UCSD-AML1 (cell line): Measurements from ENCODE around the gene EYA2.
"Not testable (repeated sequence)": the region's sequence is repeated elsewhere in the genome, so short reads cannot be mapped to it uniquely, and the experiment has no call there.

ENCODE experiments used
- DNase-seq: peaks from one replicate; lab custom pipeline; 2025; ENCODE audit not compliant: unreplicated experiment; lab: John Stamatoyannopoulos, UW

EYA2 gene

GRCh38 chr20:47164140-47164539, 269.5 kb downstream of the EYA2 start:
- no peak for DNase-seq

DNA sequence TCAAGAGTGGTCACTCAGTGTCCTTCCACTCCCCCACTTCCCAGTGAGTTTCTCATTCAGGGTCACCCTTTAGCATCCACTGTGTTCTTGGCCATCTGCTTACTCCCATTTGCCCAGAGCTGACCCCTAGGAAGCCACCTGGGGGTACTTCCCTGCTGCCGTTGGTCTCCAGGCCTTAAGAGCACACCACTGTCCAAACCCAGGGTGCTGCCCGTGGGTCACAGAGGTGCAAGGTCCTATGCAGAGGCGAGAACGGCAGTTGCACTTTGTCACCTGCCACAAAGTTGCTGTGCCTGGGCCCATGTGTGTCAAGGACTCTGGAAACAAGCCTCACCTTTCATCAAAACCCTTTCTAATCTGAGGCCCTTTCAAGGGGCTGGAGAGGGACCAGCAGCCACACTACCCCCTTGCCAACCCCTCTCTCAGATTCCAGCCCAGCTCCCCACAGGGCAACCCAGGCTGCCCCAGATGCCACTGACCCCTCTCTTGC, 270.8 kb downstream of the EYA2 start:
- DNase-seq, result no peak

DNA sequence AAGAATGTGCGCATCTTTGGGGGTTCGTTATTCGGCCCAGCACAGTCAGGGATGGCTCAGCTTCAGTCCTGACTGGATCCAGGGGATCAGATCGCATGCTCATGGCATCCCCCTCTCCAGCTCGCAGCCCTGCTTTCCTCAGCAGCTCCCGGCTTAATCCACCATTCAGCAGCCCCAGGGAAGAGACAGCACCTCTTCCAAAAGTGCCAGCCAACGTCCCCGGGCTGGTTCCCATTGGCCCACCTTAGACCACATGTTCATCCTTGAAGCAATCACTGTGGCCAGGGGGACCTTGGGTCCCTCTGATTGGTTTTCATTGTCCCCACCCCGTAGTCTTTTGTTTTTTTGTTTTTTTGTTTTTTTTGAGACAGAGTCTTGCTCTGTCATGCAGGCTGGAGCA, 273.2 kb downstream of the EYA2 start:
- no peak for DNase-seq

GRCh38 chr20:47172579-47172978, 277.9 kb downstream of the EYA2 start:
- no peak for DNase-seq

DNA sequence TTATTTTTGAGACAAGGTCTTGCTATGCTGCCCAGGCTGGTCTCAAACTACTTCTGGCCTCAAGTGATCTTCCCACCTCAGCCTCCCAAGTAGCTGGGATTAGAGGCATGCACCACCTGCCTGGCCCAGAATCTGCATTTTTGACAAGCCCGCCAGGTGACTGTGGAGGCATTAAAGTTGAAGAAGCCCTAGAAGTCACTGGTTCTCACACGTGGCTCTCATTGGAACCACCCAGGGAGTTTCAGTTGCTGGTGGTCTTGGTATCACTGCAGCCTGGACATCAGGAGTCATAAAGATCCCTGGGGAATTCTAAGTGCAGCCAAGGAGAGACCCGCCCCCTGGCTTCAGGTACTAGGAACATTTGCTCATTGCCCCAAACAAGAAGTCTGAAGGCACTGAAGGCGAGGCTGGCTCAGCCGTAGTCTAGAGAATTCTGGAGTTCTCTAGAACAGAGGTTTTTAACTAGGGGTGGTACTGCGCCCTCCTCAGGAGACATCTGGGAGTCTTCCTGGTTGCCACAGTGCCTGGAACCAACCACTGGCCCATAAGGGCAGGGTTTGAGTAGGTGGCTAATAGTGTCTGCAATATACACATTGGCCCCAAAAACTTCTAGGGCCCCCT, 279.1 kb downstream of the EYA2 start:
- no peak for DNase-seq

DNA sequence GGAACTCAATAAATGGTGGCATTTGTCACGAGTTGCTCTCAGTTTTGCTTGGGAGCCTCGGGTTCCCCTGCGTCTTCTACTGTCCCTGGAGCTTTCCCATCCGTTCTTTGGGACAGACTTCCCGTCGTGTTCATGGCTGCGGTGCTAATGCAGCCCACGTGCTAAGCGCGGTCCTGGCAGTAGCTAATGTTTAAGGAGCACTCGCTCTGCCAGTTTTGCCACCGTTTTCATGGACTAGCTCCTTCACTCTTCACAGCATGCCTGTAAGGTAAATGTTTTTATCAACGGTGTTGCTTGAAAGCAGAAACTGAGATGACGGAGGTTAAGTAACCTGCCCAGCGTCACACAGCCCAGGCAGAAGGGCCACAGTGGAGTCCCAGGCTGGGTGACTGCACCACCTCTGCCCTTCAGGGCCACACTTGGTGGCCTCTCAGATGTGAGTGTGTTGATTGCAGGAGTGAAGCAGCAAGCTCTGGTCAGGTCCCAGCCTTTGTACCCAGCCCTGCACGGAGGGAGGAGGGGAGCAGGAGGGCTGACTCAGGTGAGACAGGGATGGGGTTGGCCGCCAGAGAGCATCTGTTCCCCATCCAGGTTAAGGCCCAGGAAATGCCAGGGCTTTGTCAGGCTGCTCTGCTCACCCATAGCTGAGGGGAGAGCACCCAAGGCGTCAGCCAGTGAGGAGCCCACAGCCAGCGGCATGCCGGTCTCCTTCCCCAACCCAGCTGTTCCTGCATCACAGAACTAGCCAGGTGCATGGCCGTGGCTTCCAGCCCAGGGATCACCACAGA, 280.0 kb downstream of the EYA2 start:
- no peak for DNase-seq

- DNase-seq, result no peak
These were observed 280.9 kb downstream of the EYA2 start for GRCh38 chr20:47175493-47175892.

DNA sequence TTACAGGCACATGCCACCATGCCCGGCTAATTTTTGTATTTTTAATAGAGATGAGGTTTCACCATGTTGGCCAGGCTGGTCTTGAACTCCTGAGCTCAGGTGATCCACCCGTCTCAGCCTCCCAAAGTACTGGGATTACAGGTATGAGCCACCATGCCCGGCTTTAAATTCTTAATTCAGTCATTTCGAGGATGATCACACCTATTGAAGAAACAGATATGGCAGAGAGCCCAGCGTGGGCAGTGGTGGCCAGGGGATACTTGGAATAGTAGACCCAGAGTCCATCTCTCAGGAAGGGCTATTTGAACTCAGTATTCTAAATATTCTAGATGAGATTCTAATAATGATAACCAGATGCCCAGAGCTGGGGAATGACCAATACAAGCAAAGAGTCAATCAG, 281.6 kb downstream of the EYA2 start:
- not testable (repeated sequence) for DNase-seq

- DNase-seq, result no peak
These were observed 283.6 kb downstream of the EYA2 start for GRCh38 chr20:47178277-47178676.

DNA sequence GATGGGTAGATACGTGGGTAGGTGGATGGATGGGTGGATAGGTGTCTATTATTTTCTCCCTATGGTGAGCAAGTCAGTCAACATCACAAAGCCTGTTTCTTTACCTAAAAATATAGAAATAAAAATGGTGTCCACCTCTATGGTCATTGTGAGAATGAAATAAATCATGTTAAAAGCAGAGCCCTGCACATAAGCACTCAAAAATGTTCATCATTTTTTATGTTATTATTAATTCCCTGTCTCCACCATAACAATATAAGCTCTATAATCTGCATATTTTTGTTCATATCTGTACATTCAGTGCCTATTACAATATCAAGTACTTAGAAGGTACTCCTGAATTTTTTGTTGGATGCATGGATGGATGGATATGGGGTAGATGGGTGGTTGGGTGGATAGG, 284.2 kb downstream of the EYA2 start:
- no peak for DNase-seq

DNA sequence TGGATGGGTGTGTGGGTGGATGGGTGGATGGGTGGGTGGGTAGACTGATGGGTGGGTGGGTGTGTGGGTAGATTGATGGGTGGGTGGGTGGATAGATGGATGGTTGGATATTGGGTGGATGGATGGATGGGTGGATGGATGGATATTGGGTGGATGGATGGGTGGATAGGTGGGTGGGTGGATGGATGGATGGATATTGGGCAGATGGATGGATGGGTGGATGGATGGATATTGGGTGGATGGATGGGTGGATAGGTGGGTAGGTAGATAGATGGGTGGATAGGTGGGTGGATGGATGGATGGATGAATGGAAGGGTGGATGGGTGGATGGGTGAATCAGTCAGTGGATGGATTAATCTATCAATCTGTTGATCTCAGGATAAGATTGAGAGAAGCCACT, 284.6 kb downstream of the EYA2 start:
- DNase-seq, result no peak

DNA sequence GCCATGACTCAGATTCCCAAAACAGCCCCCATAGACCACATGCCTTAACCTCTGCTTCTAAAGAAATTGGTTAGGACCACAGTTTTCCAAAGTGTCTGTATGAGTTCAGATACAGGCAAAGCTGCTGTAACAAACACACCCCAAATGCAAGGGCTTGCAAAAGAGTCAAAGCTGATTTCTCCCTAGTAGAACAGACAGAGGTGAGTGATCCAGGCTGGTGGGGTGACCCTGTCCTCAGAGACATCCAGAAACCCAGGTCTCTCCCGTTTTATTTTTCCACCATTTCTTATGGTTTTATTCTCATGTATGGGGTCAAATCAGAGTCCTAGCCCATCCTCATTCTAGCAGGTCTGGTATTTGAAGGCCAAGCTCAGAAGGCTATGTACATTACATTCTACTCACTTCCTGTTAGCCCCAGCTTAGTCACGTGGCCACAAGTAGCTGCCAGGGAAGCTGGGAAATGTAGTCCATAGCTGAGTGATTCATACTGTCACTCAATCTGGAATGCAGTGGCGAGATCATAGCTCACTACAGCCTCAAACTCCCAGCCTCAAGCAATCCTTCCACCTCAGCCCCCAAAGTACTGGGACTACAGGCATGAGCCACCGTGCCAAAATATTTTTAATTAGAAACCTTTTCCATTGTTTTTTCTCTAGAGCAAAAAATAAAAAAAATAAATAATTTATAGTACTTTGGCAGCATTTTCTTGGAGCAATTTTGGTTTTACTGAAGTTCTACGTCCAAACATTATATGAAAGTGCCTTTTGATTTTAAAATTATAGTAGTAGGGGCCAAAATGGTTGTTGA, 286.6 kb downstream of the EYA2 start:
- DNase-seq, result no peak

DNA sequence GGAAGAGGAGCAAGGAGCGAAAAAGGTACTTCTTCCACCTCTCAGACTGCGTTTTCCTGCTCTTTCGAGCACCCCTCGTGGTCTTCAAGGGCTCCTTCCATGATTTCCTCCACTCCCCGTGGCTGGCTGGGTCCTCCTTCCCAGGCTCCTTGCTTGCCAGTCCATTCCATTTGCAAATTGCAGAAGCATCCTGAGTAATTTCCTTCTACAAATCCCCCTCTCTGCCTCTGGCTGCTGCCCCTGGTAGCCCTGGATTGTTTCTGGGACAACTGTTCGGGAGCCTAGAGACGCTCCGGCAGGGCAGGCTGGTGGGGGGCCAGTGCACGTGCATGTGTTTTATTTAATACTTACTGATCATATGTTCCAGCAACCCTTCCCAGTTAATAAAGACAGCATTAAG, 288.7 kb downstream of the EYA2 start:
- DNase-seq, result no peak

DNA sequence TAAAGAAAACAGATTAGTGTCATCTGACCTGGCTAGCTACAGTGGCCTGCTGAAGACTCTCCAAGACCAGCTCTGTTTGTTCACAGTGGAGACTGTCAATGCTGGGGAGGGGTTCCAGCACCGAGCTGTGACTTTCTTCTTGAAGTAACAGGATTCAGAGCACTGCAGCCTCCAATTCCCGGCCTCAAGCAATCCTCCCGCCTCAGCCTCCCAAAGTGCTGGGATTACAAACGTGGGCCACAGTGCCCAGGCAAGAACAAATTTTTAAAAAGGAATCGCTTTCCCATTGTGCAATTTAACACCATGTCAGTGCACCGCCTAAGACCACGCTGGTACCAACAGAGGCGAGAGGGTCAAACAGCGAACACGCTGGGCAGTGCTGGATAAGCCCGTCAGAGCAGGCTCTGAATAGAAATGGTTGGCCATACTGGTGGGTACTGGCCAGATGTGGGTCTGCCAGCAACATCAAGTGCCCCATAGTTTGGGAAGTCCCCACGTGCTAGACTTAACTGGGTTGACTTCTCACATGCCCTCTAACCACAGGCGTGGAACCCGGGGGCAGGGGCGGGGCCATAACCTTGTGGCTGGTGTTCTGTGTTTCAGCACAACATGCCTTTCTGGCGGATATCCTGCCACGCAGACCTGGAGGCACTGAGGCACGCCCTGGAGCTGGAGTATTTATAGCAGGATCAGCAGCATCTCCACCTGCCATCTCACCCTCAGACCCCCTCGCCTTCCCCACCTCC, 293.0 kb downstream of the EYA2 start:
- no peak for DNase-seq

GRCh38 chr20:47188540-47188939, 293.9 kb downstream of the EYA2 start:
- no peak for DNase-seq

GRCh38 chr20:47189060-47189459, 294.4 kb downstream of the EYA2 start:
- DNase-seq, result no peak

GRCh38 chr20:47191074-47191673, 296.5 kb downstream of the EYA2 start:
- no peak for DNase-seq

GRCh38 chr20:47191956-47192355, 297.3 kb downstream of the EYA2 start:
- no peak for DNase-seq

GRCh38 chr20:47195573-47195972, 300.9 kb downstream of the EYA2 start:
- no peak for DNase-seq
